H9 (cell line): Measurements from ENCODE around the gene SCN7A. TPM values are rescaled to one million over a fixed set of nuclear protein-coding genes. Genes with fewer than 3 reads are reported as not detected.

Experiments used
- DNase-seq: peaks from one replicate; pipeline ENCODE4 v3.0.0-alpha.2; 2017
- H2AFZ ChIP-seq: one replicate; pipeline ENCODE4 v1.6.1; 2013; ENCODE audit warnings: mild to moderate bottlenecking, low read length, control low read depth, moderate library complexity
- H2AK5ac ChIP-seq: 2 replicates; pipeline ENCODE4 v1.6.1; 2013; ENCODE audit warnings: low read length, control low read depth, mixed read lengths; ENCODE audit not compliant: insufficient read length
- H2BK120ac ChIP-seq: one replicate; pipeline ENCODE4 v1.6.1; 2013; ENCODE audit warnings: low read depth, mild to moderate bottlenecking, low read length, control low read depth, inconsistent platforms; ENCODE audit not compliant: poor library complexity, severe bottlenecking
- H2BK12ac ChIP-seq: 2 replicates; pipeline ENCODE4 v1.6.1; 2013; ENCODE audit warnings: low read length, control low read depth, mixed read lengths, low read depth; ENCODE audit not compliant: insufficient read length
- H2BK15ac ChIP-seq: 2 replicates; pipeline ENCODE4 v1.6.1; 2013; ENCODE audit warnings: low read depth, low read length, control low read depth
- H2BK20ac ChIP-seq: one replicate; pipeline ENCODE4 v1.6.1; 2013; ENCODE audit warnings: low read depth, mild to moderate bottlenecking, low read length, control low read depth, inconsistent platforms; ENCODE audit not compliant: poor library complexity, severe bottlenecking
- H2BK5ac ChIP-seq: 2 replicates; pipeline ENCODE4 v1.6.1; 2013; ENCODE audit warnings: low read length, control low read depth, mixed read lengths; ENCODE audit not compliant: insufficient read length
- H3K14ac ChIP-seq: 2 replicates; pipeline ENCODE4 v1.6.1; 2013; ENCODE audit warnings: low read length, control low read depth; ENCODE audit not compliant: insufficient read depth
- H3K18ac ChIP-seq: 2 replicates; pipeline ENCODE4 v1.6.1; 2013; ENCODE audit warnings: low read depth, mild to moderate bottlenecking, mixed read lengths, low read length, control low read depth; ENCODE audit not compliant: insufficient read length
- H3K23ac ChIP-seq: 2 replicates; pipeline ENCODE4 v1.6.1; 2013; ENCODE audit warnings: low read length, control low read depth, mixed read lengths, low read depth; ENCODE audit not compliant: insufficient read length
- H3K23me2 ChIP-seq: 2 replicates; pipeline ENCODE4 v1.6.1; 2013; ENCODE audit warnings: low read depth, mild to moderate bottlenecking, mixed read lengths, low read length, control low read depth; ENCODE audit not compliant: insufficient read length, poor library complexity, severe bottlenecking
- H3K27ac ChIP-seq: 2 replicates; pipeline ENCODE4 v1.5.1; 2013; ENCODE audit warnings: low read length, control low read depth, mixed read lengths, low read depth; ENCODE audit not compliant: insufficient read length
- H3K27me3 ChIP-seq: 2 replicates; pipeline ENCODE4 v1.6.1; 2013; ENCODE audit warnings: low read length, control low read depth, inconsistent platforms; ENCODE audit not compliant: insufficient read depth
- H3K4ac ChIP-seq: 2 replicates; pipeline ENCODE4 v1.6.1; 2013; ENCODE audit warnings: low read depth, mild to moderate bottlenecking, control low read depth, inconsistent platforms, low read length, moderate library complexity
- H3K4me1 ChIP-seq: 2 replicates; pipeline ENCODE4 v1.6.1; 2013; ENCODE audit warnings: low read length, control low read depth, inconsistent platforms; ENCODE audit not compliant: insufficient read depth
- H3K4me2 ChIP-seq: 2 replicates; pipeline ENCODE4 v1.6.1; 2013; ENCODE audit warnings: low read length, control low read depth, mixed read lengths; ENCODE audit not compliant: insufficient read length, insufficient read depth
- H3K56ac ChIP-seq: 2 replicates; pipeline ENCODE4 v1.6.1; 2013; ENCODE audit warnings: low read depth, mild to moderate bottlenecking, mixed read lengths, low read length, control low read depth; ENCODE audit not compliant: insufficient read length
- H3K79me1 ChIP-seq: 2 replicates; pipeline ENCODE4 v1.6.1; 2013; ENCODE audit warnings: low read depth, mild to moderate bottlenecking, moderate library complexity, low read length, control low read depth, inconsistent platforms; ENCODE audit not compliant: insufficient read depth, poor library complexity, severe bottlenecking
- H3K79me2 ChIP-seq: 2 replicates; pipeline ENCODE4 v1.6.1; 2013; ENCODE audit warnings: low read length, control low read depth, inconsistent platforms; ENCODE audit not compliant: insufficient read depth
- H3K9ac ChIP-seq: 2 replicates; pipeline ENCODE4 v1.6.1; 2013; ENCODE audit warnings: low read length, control low read depth, mixed read lengths; ENCODE audit not compliant: insufficient read length; ENCODE audit errors: extremely low read depth
- H3K9me3 ChIP-seq: one replicate; pipeline ENCODE4 v1.6.1; 2013; ENCODE audit warnings: low read depth, low read length, inconsistent platforms; ENCODE audit not compliant: control insufficient read depth
- H3T11ph ChIP-seq: one replicate; pipeline ENCODE4 v1.6.1; 2013; ENCODE audit warnings: mild to moderate bottlenecking, low read length, control low read depth, inconsistent platforms
- H4K20me1 ChIP-seq: one replicate; pipeline ENCODE4 v1.6.1; 2013; ENCODE audit not compliant: control insufficient read depth, insufficient read length, insufficient read depth
- H4K5ac ChIP-seq: 2 replicates; pipeline ENCODE4 v1.6.1; 2013; ENCODE audit warnings: low read depth, mild to moderate bottlenecking, mixed read lengths, low read length, control low read depth; ENCODE audit not compliant: insufficient read length
- H4K8ac ChIP-seq: replicated peaks from 2 replicates; pipeline ENCODE4 v1.6.1; 2013; ENCODE audit warnings: low read length, control low read depth, mixed read lengths, low read depth; ENCODE audit not compliant: insufficient read length
- H4K91ac ChIP-seq: 2 replicates; pipeline ENCODE4 v1.6.1; 2013; ENCODE audit warnings: low read depth, mild to moderate bottlenecking, moderate library complexity, mixed read lengths, low read length, control low read depth; ENCODE audit not compliant: insufficient read length
- H3K27ac Mint-ChIP-seq, 3 experiments: 2 replicates in 2 of 3; 3 replicates in 1 of 3; pipeline ENCODE4 v1.8.0; 2020 to 2021; ENCODE audit warnings: mixed read lengths in 3 of 3, mild to moderate bottlenecking in 1 of 3, moderate library complexity in 1 of 3
- H3K27me3 Mint-ChIP-seq: 2 replicates; pipeline ENCODE4 v1.8.0; 2021; ENCODE audit warnings: low read depth, mild to moderate bottlenecking, moderate library complexity, mixed read lengths
- H3K36me3 Mint-ChIP-seq, 3 experiments: 2 replicates in 2 of 3; 3 replicates in 1 of 3; pipeline ENCODE4 v1.8.0; 2020 to 2021; ENCODE audit warnings: low read depth in 3 of 3, mixed read lengths in 3 of 3; ENCODE audit not compliant: insufficient read depth in 1 of 3
- H3K4me1 Mint-ChIP-seq, 2 experiments: 2 replicates each; pipeline ENCODE4 v1.8.0; 2020; ENCODE audit warnings: mixed read lengths in 2 of 2
- H3K4me3 Mint-ChIP-seq, 2 experiments: 2 replicates in 1 of 2; 3 replicates in 1 of 2; pipeline ENCODE4 v1.8.0; 2020 to 2021; ENCODE audit warnings: mild to moderate bottlenecking in 2 of 2, mixed read lengths in 2 of 2, moderate library complexity in 1 of 2
- H3K9me3 Mint-ChIP-seq, 2 experiments: 2 replicates in 1 of 2; 3 replicates in 1 of 2; pipeline ENCODE4 v1.8.0; 2020; ENCODE audit warnings: mild to moderate bottlenecking in 2 of 2, mixed read lengths in 2 of 2, moderate library complexity in 1 of 2
- CTCF ChIP-seq: fragments of 200-600 bp; sonication (generic); conservative IDR thresholded peaks from 3 replicates; pipeline ENCODE4 v1.8.0; 2021; ENCODE audit warnings: antibody characterized with exemption, mild to moderate bottlenecking
- WGBS: extraction: QIAGEN DNeasy Blood & Tissue Kit; methylation state at CpG from one replicate; pipeline ENCODE4 v1.1.7; 2013; ENCODE audit warnings: missing lambda C conversion rate, low lambda C conversion rate, mixed read lengths; ENCODE audit not compliant: insufficient read length; ENCODE audit errors: extremely low coverage; 5-methylcytosine and 5-hydroxymethylcytosine counted together
- total RNA-seq: library from RNA; stranded (reverse); gene quantifications from 2 replicates; pipeline ENCODE4 v1.2.1, GENCODE V29; 2021

SCN7A gene
- total RNA-seq, 1 experiment from 2014 or later = 0.07 TPM

DNA sequence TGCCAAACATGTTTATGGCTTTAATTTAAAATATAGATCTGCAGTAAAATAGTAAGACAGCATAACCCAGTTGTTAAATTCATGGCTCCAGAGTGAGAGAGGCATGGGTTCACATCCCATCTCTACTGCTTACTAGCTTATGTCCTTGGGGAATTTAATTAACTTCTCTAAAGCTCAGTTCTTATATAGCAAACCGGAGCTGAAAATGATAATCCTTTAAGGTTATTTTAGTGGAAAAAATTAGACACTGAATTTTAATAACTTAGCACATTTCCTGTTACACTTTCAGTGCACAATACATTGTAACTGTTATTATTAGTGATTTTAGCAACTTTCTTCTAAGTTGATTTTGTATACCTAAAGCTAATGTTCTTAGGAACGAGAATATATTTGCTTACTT lies 133.1 kb downstream of the SCN7A start:
- no peak overlapping the region for H3K27ac ChIP-seq
- no peak overlapping the region for H3K4me2 ChIP-seq
- H2BK15ac ChIP-seq = no peak overlapping the region
- no peaks in the 10 kb centered on the region; the same call in 1 of the 2 replicates for H3K4me1 ChIP-seq
- no peak overlapping the region for H2BK5ac ChIP-seq
- H4K91ac ChIP-seq = no peak overlapping the region
- H3K4me1 Mint-ChIP-seq = peaks cover 7% of the 10 kb centered on the region in 2 experiments
- no peak overlapping the region for H3K14ac ChIP-seq
- H2AFZ ChIP-seq = no peak overlapping the region
- no peaks in the 10 kb centered on the region for H4K20me1 ChIP-seq
- no peak overlapping the region for H3K56ac ChIP-seq
- H3K79me2 ChIP-seq = no peaks in the 10 kb centered on the region
- no peak overlapping the region for H3K18ac ChIP-seq
- H3K23me2 ChIP-seq = no peaks in the 10 kb centered on the region
- no peaks in the 10 kb centered on the region for H3K36me3 Mint-ChIP-seq
- H2BK12ac ChIP-seq = no peak overlapping the region
- no peak overlapping the region for H4K5ac ChIP-seq
- H3K9me3 ChIP-seq = no peaks in the 10 kb centered on the region
- H2BK20ac ChIP-seq = no peak overlapping the region
- DNase-seq = no peak
- H3K4ac ChIP-seq = no peak overlapping the region
- H3K27me3 ChIP-seq = no peaks in the 10 kb centered on the region
- no peak overlapping the region for H3T11ph ChIP-seq
- no peak overlapping the region for H3K9ac ChIP-seq
- no peaks in the 10 kb centered on the region for H3K9me3 Mint-ChIP-seq
- H4K8ac ChIP-seq = no peak overlapping the region
- H3K23ac ChIP-seq = no peak overlapping the region
- no peaks in the 10 kb centered on the region for H3K27me3 Mint-ChIP-seq
- H3K27ac Mint-ChIP-seq = no peak overlapping the region
- no peaks in the 10 kb centered on the region for H3K79me1 ChIP-seq
- H2BK120ac ChIP-seq = no peak overlapping the region
- H3K4me3 Mint-ChIP-seq = no peak overlapping the region
- TF ChIP-seq CTCF = no peak
- no peak overlapping the region for H2AK5ac ChIP-seq
- WGBS = no CpG with 5 or more reads among the region's 2 CpGs
